Right atrium auricular region (tissue), 2 donors: ENCODE measurements around the gene ZNF302. TPM values are rescaled to one million over a fixed set of nuclear protein-coding genes. Genes with fewer than 3 reads are reported as not detected.

Source experiments
- DNase-seq: peaks from one replicate; pipeline ENCODE4 v3.0.0-alpha.2; 2019; ENCODE audit warnings: low spot score
- H3K27ac ChIP-seq, 2 donors: fragments of 200-600 bp; sonication (generic); 1 replicate in 1 of 2; 2 replicates in 1 of 2; pipeline ENCODE4 v1.5.1; 2016 to 2019
- H3K27me3 ChIP-seq, 2 donors: fragments of 200-600 bp; sonication (generic); one replicate each; pipeline versions ENCODE4 v1.5.1 to v1.6.0; 2017 to 2019
- H3K36me3 ChIP-seq: fragments of 200-600 bp; sonication (generic); one replicate; pipeline ENCODE4 v1.5.1; 2016
- H3K4me1 ChIP-seq, 2 donors: fragments of 200-600 bp; sonication (generic); one replicate each; pipeline versions ENCODE4 v1.5.1 to v1.6.0; 2017 to 2019
- H3K4me3 ChIP-seq, 2 donors: fragments of 200-600 bp; sonication (generic); 1 replicate in 1 of 2; 2 replicates in 1 of 2; pipeline ENCODE4 v1.5.1; 2017 to 2019; ENCODE audit warnings: mild to moderate bottlenecking in 1 of 2, moderate library complexity in 1 of 2
- H3K9me3 ChIP-seq, 2 donors: fragments of 200-600 bp; sonication (generic); one replicate each; pipeline ENCODE4 v1.5.1; 2019
- CTCF ChIP-seq, 2 donors: fragments of 200-600 bp; sonication (generic); IDR thresholded peaks; one replicate each; pipeline ENCODE4 v1.5.1; 2019; ENCODE audit warnings: antibody characterized with exemption in 2 of 2
- total RNA-seq, 2 donors: library from RNA; depleted of rRNA; stranded (reverse); fragments of >200 nt; gene quantifications; one replicate each; pipeline ENCODE4 v1.1.0, GENCODE V29; 2016

The ZNF302 gene
- total RNA-seq, 2 donors from 2014 or later = 21.7 to 35.8 TPM

- no peak overlapping the region for H3K27ac ChIP-seq
- DNase-seq = no peak
- H3K9me3 ChIP-seq = peaks cover 0 to 4% of the 10 kb centered on the region in 2 donors
- no peaks in the 10 kb centered on the region for H3K27me3 ChIP-seq
- H3K36me3 ChIP-seq = no peaks in the 10 kb centered on the region
- H3K4me3 ChIP-seq = no peak overlapping the region
- no peaks in the 10 kb centered on the region for H3K4me1 ChIP-seq
- TF ChIP-seq CTCF (IDR thresholded peaks at IDR 0.05) = no peak
Measured at GRCh38 chr19:34715357-34715756, 37.9 kb downstream of the ZNF302 start.

GRCh38 chr19:34722353-34722752 lies 44.9 kb downstream of the ZNF302 start:
- TF ChIP-seq CTCF (IDR thresholded peaks at IDR 0.05) = no peak
- no peak for DNase-seq
- Histone ChIP-seq H3K36me3 (no peaks in the 10 kb centered on the region), H3K4me3 (no peak overlapping the region), H3K4me1 (no peaks in the 10 kb centered on the region), H3K9me3 (no peaks in the 10 kb centered on the region), H3K27me3 (no peaks in the 10 kb centered on the region), H3K27ac (no peak overlapping the region)

GRCh38 chr19:34725400-34725799 lies 47.9 kb downstream of the ZNF302 start:
- Histone ChIP-seq H3K4me1 (no peaks in the 10 kb centered on the region), H3K27me3 (no peaks in the 10 kb centered on the region), H3K36me3 (no peaks in the 10 kb centered on the region), H3K27ac (no peak overlapping the region), H3K9me3 (no peaks in the 10 kb centered on the region), H3K4me3 (no peak overlapping the region)
- DNase-seq = no peak
- no peak for TF ChIP-seq CTCF (IDR thresholded peaks at IDR 0.05)

GRCh38 chr19:34731019-34731829 lies 53.7 kb downstream of the ZNF302 start:
- no peaks in the 10 kb centered on the region for H3K27me3 ChIP-seq
- no peak for TF ChIP-seq CTCF (IDR thresholded peaks at IDR 0.05)
- H3K27ac ChIP-seq = peak overlapping the region in 1 of 2 donors; percentile 35
- H3K4me3 ChIP-seq = no peak overlapping the region
- H3K36me3 ChIP-seq = no peaks in the 10 kb centered on the region
- no peak for DNase-seq
- peaks cover 0 to 30% of the 10 kb centered on the region in 2 donors for H3K4me1 ChIP-seq
- H3K9me3 ChIP-seq = no peaks in the 10 kb centered on the region

- no peak for TF ChIP-seq CTCF (IDR thresholded peaks at IDR 0.05)
- Histone ChIP-seq H3K27ac (peak overlapping the region in 1 of 2 donors; percentile 99), H3K4me3 (no peak overlapping the region), H3K36me3 (no peaks in the 10 kb centered on the region), H3K27me3 (no peaks in the 10 kb centered on the region), H3K4me1 (peaks cover 0 to 36% of the 10 kb centered on the region in 2 donors), H3K9me3 (no peaks in the 10 kb centered on the region)
- DNase-seq = no peak
Measured at GRCh38 chr19:34731964-34732363, 54.5 kb downstream of the ZNF302 start.
